Measurements from ENCODE around the gene KRT15. TPM values are rescaled to one million over a fixed set of nuclear protein-coding genes. Genes with fewer than 3 reads are reported as not detected.

Gene KRT15
- polyA plus RNA-seq, 1 donor (not counting 4 experiments of a cell fraction or from before 2014, with no cell fraction given): 729 TPM

- no peaks in the 10 kb centered on the region for H4K20me1 ChIP-seq (ENCODE audit: control insufficient read depth, extremely low read depth, insufficient read depth, low read length)
- H3K4me3 ChIP-seq (ENCODE audit: control insufficient read depth in 2 of 3, extremely low read depth in 1 of 3, insufficient read depth in 2 of 3, low read depth in 1 of 3, low read length in 3 of 3): peak overlapping the region; percentile 25 to 58 (median 33)
- no peak overlapping the region for H3K9ac ChIP-seq (ENCODE audit: control insufficient read depth, extremely low read depth, insufficient read depth, low read length)
- H3K79me2 ChIP-seq (ENCODE audit: control insufficient read depth, insufficient read depth, low read length): no peaks in the 10 kb centered on the region
- dilution Hi-C loops (cut with MboI; ENCODE audit: extremely low pct_ligation_motif_present, low sequenced_read_pairs): no loop called here
- DNase-seq (ENCODE audit: low read depth, low spot score): no peak
- no peak for TF ChIP-seq CTCF (optimal IDR thresholded peaks at IDR 0.05 in 1 of 3, IDR thresholded peaks at IDR 0.05 in 1 of 3, conservative IDR thresholded peaks at IDR 0.05 in 1 of 3; ENCODE audit: extremely low read depth in 1 of 3, insufficient read depth in 2 of 3, low read length in 3 of 3)
- TF ChIP-seq EZH2 (IDR thresholded peaks at IDR 0.05; ENCODE audit: low read length): no peak
- peaks cover 2% of the 10 kb centered on the region for H3K9me1 ChIP-seq (ENCODE audit: control insufficient read depth, extremely low read depth, insufficient read depth, low read length)
- H3K27me3 ChIP-seq (ENCODE audit: control insufficient read depth, extremely low read depth, insufficient read depth, low read length): peaks cover 4% of the 10 kb centered on the region
- peak overlapping the region; percentile 78 for H3K4me2 ChIP-seq (ENCODE audit: control insufficient read depth, extremely low read depth, insufficient read depth, low read depth, low read length)
- no peak overlapping the region for H2AFZ ChIP-seq (ENCODE audit: control insufficient read depth, low read length)
- no peaks in the 10 kb centered on the region for H3K9me3 ChIP-seq (ENCODE audit: control insufficient read depth, low read depth, low read length)
- H3K27ac ChIP-seq (ENCODE audit: control insufficient read depth, insufficient read depth, low read length): no peak overlapping the region
- H3K36me3 ChIP-seq (ENCODE audit: control insufficient read depth in 2 of 2, extremely low read depth in 1 of 2, insufficient read depth in 2 of 2, low read length in 2 of 2): peaks cover 0 to 13% of the 10 kb centered on the region in 2 experiments
- peaks cover 77% of the 10 kb centered on the region for H3K4me1 ChIP-seq (ENCODE audit: control insufficient read depth, extremely low read depth, insufficient read depth, low read length)
- FAIRE-seq: no peak
Observed at GRCh38 chr17:41516830-41517283, 1.8 kb downstream of the KRT15 start.

- Histone ChIP-seq H3K4me2 (ENCODE audit: control insufficient read depth, extremely low read depth, insufficient read depth, low read depth, low read length) (peak overlapping the region; percentile 78), H3K36me3 (ENCODE audit: control insufficient read depth in 2 of 2, extremely low read depth in 1 of 2, insufficient read depth in 2 of 2, low read length in 2 of 2) (peaks cover 0 to 13% of the 10 kb centered on the region in 2 experiments)
Observed at GRCh38 chr17:41516147-41516829, 2.4 kb downstream of the KRT15 start.

More at GRCh38 chr17:41516147-41516829, 2.4 kb downstream of the KRT15 start:
- dilution Hi-C loops (cut with MboI; ENCODE audit: extremely low pct_ligation_motif_present, low sequenced_read_pairs): no loop called here
- TF ChIP-seq CTCF (optimal IDR thresholded peaks at IDR 0.05 in 1 of 3, IDR thresholded peaks at IDR 0.05 in 1 of 3, conservative IDR thresholded peaks at IDR 0.05 in 1 of 3; ENCODE audit: extremely low read depth in 1 of 3, insufficient read depth in 2 of 3, low read length in 3 of 3) (no peak), EZH2 (IDR thresholded peaks at IDR 0.05; ENCODE audit: low read length) (no peak)
- FAIRE-seq (no peak), DNase-seq (ENCODE audit: low read depth, low spot score) (no peak)
- Histone ChIP-seq H3K79me2 (ENCODE audit: control insufficient read depth, insufficient read depth, low read length) (no peaks in the 10 kb centered on the region), H3K9me3 (ENCODE audit: control insufficient read depth, low read depth, low read length) (no peaks in the 10 kb centered on the region), H2AFZ (ENCODE audit: control insufficient read depth, low read length) (no peak overlapping the region), H3K9ac (ENCODE audit: control insufficient read depth, extremely low read depth, insufficient read depth, low read length) (no peak overlapping the region), H3K9me1 (ENCODE audit: control insufficient read depth, extremely low read depth, insufficient read depth, low read length) (peaks cover 2% of the 10 kb centered on the region), H3K27ac (ENCODE audit: control insufficient read depth, insufficient read depth, low read length) (no peak overlapping the region), H3K4me3 (ENCODE audit: control insufficient read depth in 2 of 3, extremely low read depth in 1 of 3, insufficient read depth in 2 of 3, low read depth in 1 of 3, low read length in 3 of 3) (peak overlapping the region in 1 of 3 experiments; percentile 33), H4K20me1 (ENCODE audit: control insufficient read depth, extremely low read depth, insufficient read depth, low read length) (no peaks in the 10 kb centered on the region), H3K4me1 (ENCODE audit: control insufficient read depth, extremely low read depth, insufficient read depth, low read length) (peaks cover 71% of the 10 kb centered on the region), H3K27me3 (ENCODE audit: control insufficient read depth, extremely low read depth, insufficient read depth, low read length) (peaks cover 4% of the 10 kb centered on the region)
